PC-9 (cell line): ENCODE measurements around the gene SOX15.

Experiments
- EZH2 ChIP-seq: fragments of 200-600 bp; sonication (generic); IDR thresholded peaks from 2 replicates; pipeline ENCODE4 v1.8.0; 2017; ENCODE audit warnings: antibody characterized with exemption, low read depth
- TF ChIP-seq, protein P1 (sequence below): fragments of 200-600 bp; sonication (generic); conservative IDR thresholded peaks from 2 replicates; pipeline ENCODE4 v1.6.1; 2017; ENCODE audit warnings: mixed run types, antibody characterized with exemption, mild to moderate bottlenecking, moderate library complexity

DNA sequence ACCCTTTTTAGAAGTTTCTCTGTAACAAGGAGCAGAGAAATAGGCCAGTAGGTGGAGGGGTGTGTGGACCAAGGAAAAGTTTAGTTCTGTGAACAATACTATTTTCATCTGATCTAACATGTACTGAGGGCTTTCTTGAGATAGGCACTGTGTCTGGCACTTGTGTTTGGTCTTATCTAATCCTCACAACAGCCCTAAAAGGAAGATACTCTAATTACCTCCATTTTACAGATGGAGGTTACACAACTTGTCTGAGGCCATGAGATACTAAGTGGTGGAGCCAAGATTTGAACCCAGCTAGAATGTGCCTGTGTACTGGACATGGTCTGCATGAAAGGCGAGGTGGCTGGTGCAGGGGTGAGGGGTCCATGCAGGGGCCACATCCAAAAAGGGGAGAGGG, 36.5 kb downstream of the SOX15 start:
- no peak for TF ChIP-seq EZH2
- TF ChIP-seq, protein P1, sequence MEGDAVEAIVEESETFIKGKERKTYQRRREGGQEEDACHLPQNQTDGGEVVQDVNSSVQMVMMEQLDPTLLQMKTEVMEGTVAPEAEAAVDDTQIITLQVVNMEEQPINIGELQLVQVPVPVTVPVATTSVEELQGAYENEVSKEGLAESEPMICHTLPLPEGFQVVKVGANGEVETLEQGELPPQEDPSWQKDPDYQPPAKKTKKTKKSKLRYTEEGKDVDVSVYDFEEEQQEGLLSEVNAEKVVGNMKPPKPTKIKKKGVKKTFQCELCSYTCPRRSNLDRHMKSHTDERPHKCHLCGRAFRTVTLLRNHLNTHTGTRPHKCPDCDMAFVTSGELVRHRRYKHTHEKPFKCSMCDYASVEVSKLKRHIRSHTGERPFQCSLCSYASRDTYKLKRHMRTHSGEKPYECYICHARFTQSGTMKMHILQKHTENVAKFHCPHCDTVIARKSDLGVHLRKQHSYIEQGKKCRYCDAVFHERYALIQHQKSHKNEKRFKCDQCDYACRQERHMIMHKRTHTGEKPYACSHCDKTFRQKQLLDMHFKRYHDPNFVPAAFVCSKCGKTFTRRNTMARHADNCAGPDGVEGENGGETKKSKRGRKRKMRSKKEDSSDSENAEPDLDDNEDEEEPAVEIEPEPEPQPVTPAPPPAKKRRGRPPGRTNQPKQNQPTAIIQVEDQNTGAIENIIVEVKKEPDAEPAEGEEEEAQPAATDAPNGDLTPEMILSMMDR: no peak
